HCT116 (cell line): ENCODE data around the gene TLK1. TPM values are rescaled to one million over a fixed set of nuclear protein-coding genes. Genes with fewer than 3 reads are reported as not detected.

Source experiments
- ATAC-seq: fragments of 200-7000 bp; cut with Tn5 transposase; 2 replicates; pipeline ENCODE4 v1.9.1; 2020; ENCODE audit warnings: mild to moderate bottlenecking, moderate library complexity
- BruUV-seq: library from RNA; stranded (reverse); fragments of 400-500 nt; replicated peaks from 2 replicates; lab custom pipeline; 2021; lab: Mats Ljungman, UMichigan
- CTCF ChIA-PET: fragments of 300-600 bp; sonication (Branson Sonifier 250); formaldehyde crosslinking; loops from one replicate; lab custom pipeline; 2021; ENCODE audit warnings: antibody characterized with exemption; lab: Charles Lee
- POLR2A ChIA-PET: fragments of 300-600, 350-600 bp; sonication (Branson Sonifier 250); formaldehyde crosslinking; loops from one replicate; lab custom pipeline; 2021; ENCODE audit warnings: antibody characterized with exemption; lab: Charles Lee
- RAD21 ChIA-PET, 2 experiments: fragments of 300-600 bp; sonication (Branson Sonifier 250); formaldehyde crosslinking; loops; one replicate each; lab custom pipeline; 2023; ENCODE audit warnings: low total read pairs in 2 of 2; ENCODE audit not compliant: uncharacterized antibody in 2 of 2, unreplicated experiment in 2 of 2, low non-redundant PET in 1 of 2; lab: Charles Lee
- DNase-seq: peaks from one replicate; pipeline ENCODE4 v3.0.0-alpha.2; 2010; ENCODE audit warnings: low read depth, low spot score
- H2AFZ ChIP-seq: fragments of 200-600 bp; shearing (Covaris generic), sonication (generic); 2 replicates; pipeline ENCODE4 v1.6.1; 2017; ENCODE audit warnings: low read depth, mixed run types, mixed read lengths, antibody characterized with exemption, low read length; ENCODE audit not compliant: poor library complexity, severe bottlenecking
- H3K27ac ChIP-seq: 2 replicates; pipeline ENCODE4 v1.5.1; 2012; ENCODE audit warnings: low read depth, low read length
- H3K27me3 ChIP-seq: fragments of 200-600 bp; sonication (generic); 2 replicates; pipeline ENCODE4 v1.6.1; 2016; ENCODE audit warnings: mixed run types, low read length, mixed read lengths; ENCODE audit not compliant: insufficient read depth
- H3K36me3 ChIP-seq, 2 experiments: fragments of 200-500 bp in 1 of 2; fragments of 200-600 bp in 1 of 2; sonication (Bioruptor generic) in 1 of 2; sonication (generic) in 1 of 2; 2 replicates each; pipeline versions ENCODE4 v1.5.1 to v1.6.1; 2014 to 2016; ENCODE audit warnings: low read length in 2 of 2, inconsistent platforms in 1 of 2, mixed read lengths in 1 of 2, mixed run types in 1 of 2; ENCODE audit not compliant: insufficient read depth in 2 of 2, control insufficient read depth in 1 of 2
- H3K4me1 ChIP-seq, 2 experiments: fragments of 200-600 bp in 1 of 2; sonication (generic) in 1 of 2; 2 replicates each; pipeline versions ENCODE4 v1.5.1 to v1.6.1; 2012 to 2017; ENCODE audit warnings: low read length in 2 of 2, inconsistent platforms in 1 of 2, mild to moderate bottlenecking in 1 of 2, mixed read lengths in 1 of 2, mixed run types in 1 of 2, moderate library complexity in 1 of 2; ENCODE audit not compliant: insufficient read depth in 2 of 2, control insufficient read depth in 1 of 2
- H3K4me2 ChIP-seq: fragments of 200-600 bp; sonication (generic); 2 replicates; pipeline ENCODE4 v1.6.1; 2017; ENCODE audit warnings: mixed run types, low read length, mixed read lengths
- H3K4me3 ChIP-seq, 2 experiments: fragments of 200-600 bp in 1 of 2; sonication (generic) in 1 of 2; replicated peaks in 1 of 2; 2 replicates each; pipeline ENCODE4 v1.5.1; 2011 to 2016; ENCODE audit warnings: low read length in 2 of 2, control low read depth in 1 of 2, low read depth in 1 of 2, mild to moderate bottlenecking in 1 of 2, mixed read lengths in 1 of 2, mixed run types in 1 of 2
- H3K79me2 ChIP-seq: fragments of 200-600 bp; sonication (generic); 2 replicates; pipeline ENCODE4 v1.6.1; 2017; ENCODE audit warnings: mild to moderate bottlenecking, mixed run types, low read length, moderate library complexity, mixed read lengths; ENCODE audit not compliant: insufficient read depth
- H3K9ac ChIP-seq: fragments of 200-600 bp; sonication (generic); 2 replicates; pipeline ENCODE4 v1.6.1; 2016; ENCODE audit warnings: low read length, mixed read lengths
- H3K9me2 ChIP-seq: fragments of 200-600 bp; sonication (generic), shearing (Covaris generic); 2 replicates; pipeline ENCODE4 v1.6.1; 2017; ENCODE audit warnings: mixed run types, mild to moderate bottlenecking, moderate library complexity; ENCODE audit not compliant: insufficient read depth
- H3K9me3 ChIP-seq, 2 experiments: fragments of 200-500 bp in 1 of 2; fragments of 200-600 bp in 1 of 2; sonication (Bioruptor generic) in 1 of 2; sonication (generic) in 1 of 2; 2 replicates each; pipeline ENCODE4 v1.6.1; 2014 to 2017; ENCODE audit warnings: low read length in 2 of 2, mixed read lengths in 2 of 2, inconsistent platforms in 1 of 2, low read depth in 1 of 2, mild to moderate bottlenecking in 1 of 2, mixed run types in 1 of 2, moderate library complexity in 1 of 2; ENCODE audit not compliant: control insufficient read depth in 1 of 2, insufficient read depth in 1 of 2
- H4K20me1 ChIP-seq: fragments of 200-600 bp; sonication (generic), shearing (Covaris generic); 2 replicates; pipeline ENCODE4 v1.6.1; 2017; ENCODE audit warnings: mixed run types, mild to moderate bottlenecking, moderate library complexity; ENCODE audit not compliant: insufficient read depth
- ATF3 ChIP-seq: IDR thresholded peaks from 2 replicates; pipeline ENCODE4 v1.6.1; 2012
- CEBPB ChIP-seq: IDR thresholded peaks from 2 replicates; pipeline ENCODE4 v1.6.1; 2012; ENCODE audit warnings: low read depth
- EGR1 ChIP-seq: IDR thresholded peaks from 2 replicates; pipeline ENCODE4 v1.6.1; 2012; ENCODE audit warnings: low read depth
- ELF1 ChIP-seq: IDR thresholded peaks from 2 replicates; pipeline ENCODE4 v1.6.1; 2012; ENCODE audit warnings: low read depth, borderline replicate concordance
- FOSL1 ChIP-seq: IDR thresholded peaks from 2 replicates; pipeline ENCODE4 v1.6.1; 2012; ENCODE audit warnings: low read depth
- JUND ChIP-seq: IDR thresholded peaks from 2 replicates; pipeline ENCODE4 v1.6.1; 2012
- MAX ChIP-seq: IDR thresholded peaks from 2 replicates; pipeline ENCODE4 v1.6.1; 2012
- POLR2A ChIP-seq: IDR thresholded peaks from 2 replicates; pipeline ENCODE4 v1.7.0; 2011; ENCODE audit warnings: borderline replicate concordance; ENCODE audit not compliant: insufficient read depth, insufficient read length; ENCODE audit errors: extremely low read depth
- POLR2AphosphoS5 ChIP-seq: IDR thresholded peaks from 2 replicates; pipeline ENCODE4 v1.6.1; 2011; ENCODE audit warnings: mild to moderate bottlenecking, low read depth, low read length, moderate library complexity
- SIN3A ChIP-seq: IDR thresholded peaks from 2 replicates; pipeline ENCODE4 v1.6.1; 2012; ENCODE audit warnings: low read depth
- TCF7L2 ChIP-seq: IDR thresholded peaks from 2 replicates; pipeline ENCODE4 v1.7.0; 2011; ENCODE audit warnings: borderline replicate concordance, inconsistent platforms; ENCODE audit not compliant: insufficient read depth, insufficient read length; ENCODE audit errors: extremely low read depth
- YY1 ChIP-seq: IDR thresholded peaks from 2 replicates; pipeline ENCODE4 v1.6.1; 2011; ENCODE audit warnings: low read length, low read depth, moderate library complexity, mild to moderate bottlenecking; ENCODE audit not compliant: insufficient replicate concordance; ENCODE audit errors: extremely low read depth
- ZBTB33 ChIP-seq: IDR thresholded peaks from 2 replicates; pipeline ENCODE4 v1.6.1; 2011; ENCODE audit warnings: mild to moderate bottlenecking, low read length, moderate library complexity; ENCODE audit not compliant: insufficient replicate concordance; ENCODE audit errors: extremely low read depth
- ZFX ChIP-seq: fragments of 450-650 bp; IDR thresholded peaks from 2 replicates; pipeline ENCODE4 v1.6.1; 2017
- ZNF274 ChIP-seq: fragments of 200-500 bp; sonication (Bioruptor generic); IDR thresholded peaks from 2 replicates; pipeline ENCODE4 v1.6.1; 2014; ENCODE audit warnings: mild to moderate bottlenecking, low read depth, low read length, inconsistent platforms
- intact Hi-C: fragments of 100-400 bp; cut with micrococcal nuclease; formaldehyde crosslinking; loops from 2 replicates; pipeline ENCODE4 v1.10.0; 2022
- total RNA-seq: library from RNA; stranded (reverse); gene quantifications from one replicate; pipeline ENCODE4 v1.2.1, GENCODE V29; 2021; ENCODE audit not compliant: unreplicated experiment

The TLK1 gene
- total RNA-seq, 1 experiment from 2014 or later = 57.7 TPM

- TF ChIP-seq ATF3 (no peak), POLR2A (no peak), ELF1 (no peak), EGR1 (no peak)
These were observed 156.3 kb downstream of the TLK1 start (continued) for GRCh38 chr2:171004363-171004762.

GRCh38 chr2:170999654-171000053 lies 161.0 kb downstream of the TLK1 start:
- H3K4me2 ChIP-seq = no peak overlapping the region
- RAD21 ChIA-PET = no interaction called here
- H3K9me3 ChIP-seq = no peaks in the 10 kb centered on the region
- H3K27ac ChIP-seq = no peak overlapping the region
- no peaks in the 10 kb centered on the region for H3K79me2 ChIP-seq
- no peak overlapping the region for H3K9ac ChIP-seq
- H3K4me3 ChIP-seq = no peak overlapping the region
- no peaks in the 10 kb centered on the region for H4K20me1 ChIP-seq
- intact Hi-C loops = no loop called here
- H3K36me3 ChIP-seq = peaks cover 0 to 4% of the 10 kb centered on the region in 2 experiments; a peak in 1 of 4 replicates
- H3K9me2 ChIP-seq = no peaks in the 10 kb centered on the region
- DNase-seq = no peak
- no TSS peak for BruUV-seq
- TF ChIP-seq POLR2A (no peak), MAX (no peak), ZNF274 (no peak), ZBTB33 (no peak), ATF3 (no peak), JUND (no peak), TCF7L2 (no peak), YY1 (no peak), SIN3A (no peak), EGR1 (no peak), POLR2AphosphoS5 (no peak), ZFX (no peak), FOSL1 (no peak), ELF1 (no peak), CEBPB (no peak)
- CTCF ChIA-PET = no interaction called here
- H2AFZ ChIP-seq = no peak overlapping the region
- no peaks in the 10 kb centered on the region for H3K4me1 ChIP-seq
- no peaks in the 10 kb centered on the region for H3K27me3 ChIP-seq
- POLR2A ChIA-PET = no interaction called here
- no peak for ATAC-seq
